ENCODE data around the gene MED12L.

MED12L gene

DNA sequence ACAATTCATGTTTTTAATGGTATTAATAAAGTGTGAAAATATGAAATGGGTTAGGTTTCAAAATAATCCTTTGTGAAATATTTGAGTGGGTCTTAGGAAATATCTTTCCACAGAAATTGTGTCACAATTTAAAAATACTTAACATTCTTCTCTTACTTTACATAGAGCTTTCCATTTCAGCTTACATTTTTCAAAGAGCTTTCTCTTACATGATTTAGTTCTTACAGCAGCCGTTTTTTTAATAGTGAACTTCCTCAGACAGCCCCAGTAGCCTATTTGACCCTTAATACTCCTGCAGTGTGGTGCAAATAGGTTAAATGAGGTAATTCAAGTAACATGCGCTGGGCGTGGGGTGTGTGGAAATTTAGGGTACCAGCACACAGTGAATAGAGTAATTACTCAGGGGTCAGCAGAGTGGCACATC, 277.3 kb downstream of the MED12L start:
- no peak for TF ChIP-seq FOXP2 (optimal IDR thresholded peaks at IDR 0.05; ENCODE audit: borderline replicate concordance, extremely low read depth, extremely low read length, insufficient read depth)
- TF ChIP-seq TAF1 (IDR thresholded peaks at IDR 0.05; ENCODE audit: borderline replicate concordance, insufficient read depth, low read length), result no peak
- TF ChIP-seq, protein P1, sequence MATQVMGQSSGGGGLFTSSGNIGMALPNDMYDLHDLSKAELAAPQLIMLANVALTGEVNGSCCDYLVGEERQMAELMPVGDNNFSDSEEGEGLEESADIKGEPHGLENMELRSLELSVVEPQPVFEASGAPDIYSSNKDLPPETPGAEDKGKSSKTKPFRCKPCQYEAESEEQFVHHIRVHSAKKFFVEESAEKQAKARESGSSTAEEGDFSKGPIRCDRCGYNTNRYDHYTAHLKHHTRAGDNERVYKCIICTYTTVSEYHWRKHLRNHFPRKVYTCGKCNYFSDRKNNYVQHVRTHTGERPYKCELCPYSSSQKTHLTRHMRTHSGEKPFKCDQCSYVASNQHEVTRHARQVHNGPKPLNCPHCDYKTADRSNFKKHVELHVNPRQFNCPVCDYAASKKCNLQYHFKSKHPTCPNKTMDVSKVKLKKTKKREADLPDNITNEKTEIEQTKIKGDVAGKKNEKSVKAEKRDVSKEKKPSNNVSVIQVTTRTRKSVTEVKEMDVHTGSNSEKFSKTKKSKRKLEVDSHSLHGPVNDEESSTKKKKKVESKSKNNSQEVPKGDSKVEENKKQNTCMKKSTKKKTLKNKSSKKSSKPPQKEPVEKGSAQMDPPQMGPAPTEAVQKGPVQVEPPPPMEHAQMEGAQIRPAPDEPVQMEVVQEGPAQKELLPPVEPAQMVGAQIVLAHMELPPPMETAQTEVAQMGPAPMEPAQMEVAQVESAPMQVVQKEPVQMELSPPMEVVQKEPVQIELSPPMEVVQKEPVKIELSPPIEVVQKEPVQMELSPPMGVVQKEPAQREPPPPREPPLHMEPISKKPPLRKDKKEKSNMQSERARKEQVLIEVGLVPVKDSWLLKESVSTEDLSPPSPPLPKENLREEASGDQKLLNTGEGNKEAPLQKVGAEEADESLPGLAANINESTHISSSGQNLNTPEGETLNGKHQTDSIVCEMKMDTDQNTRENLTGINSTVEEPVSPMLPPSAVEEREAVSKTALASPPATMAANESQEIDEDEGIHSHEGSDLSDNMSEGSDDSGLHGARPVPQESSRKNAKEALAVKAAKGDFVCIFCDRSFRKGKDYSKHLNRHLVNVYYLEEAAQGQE (IDR thresholded peaks at IDR 0.05; ENCODE audit: insufficient read depth in 1 of 2, low read depth in 2 of 2, low read length in 2 of 2), result no peak
- TF ChIP-seq POLR2AphosphoS5 (IDR thresholded peaks at IDR 0.05; ENCODE audit: low read depth, low read length), result no peak
- no peak for TF ChIP-seq SIN3A (IDR thresholded peaks at IDR 0.05; ENCODE audit: borderline replicate concordance, insufficient read depth, low read length)

DNA sequence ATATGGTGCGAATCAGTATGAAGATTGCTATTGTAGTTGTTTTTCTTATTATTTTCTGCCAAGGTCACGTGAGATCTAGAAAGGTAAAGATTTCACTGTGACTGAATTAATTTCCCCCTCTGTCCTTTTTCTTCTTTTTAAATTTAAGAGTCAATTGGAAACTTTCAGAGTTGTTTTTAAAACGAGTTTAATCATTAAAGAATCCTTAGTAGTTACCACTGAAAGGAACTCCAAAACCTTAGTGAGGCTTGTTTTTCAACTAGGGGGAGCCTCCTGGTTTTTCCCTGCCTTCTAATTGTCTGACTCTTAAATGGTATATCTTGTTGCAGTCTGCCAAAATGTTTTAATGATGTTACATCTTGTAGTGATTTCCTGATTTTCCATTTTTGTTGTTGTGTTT, 281.5 kb downstream of the MED12L start:
- TF ChIP-seq SIN3A (IDR thresholded peaks at IDR 0.05; ENCODE audit: borderline replicate concordance, insufficient read depth, low read length) (no peak), POLR2AphosphoS5 (IDR thresholded peaks at IDR 0.05; ENCODE audit: low read depth, low read length) (no peak), TAF1 (IDR thresholded peaks at IDR 0.05; ENCODE audit: borderline replicate concordance, insufficient read depth, low read length) (no peak), FOXP2 (optimal IDR thresholded peaks at IDR 0.05; ENCODE audit: borderline replicate concordance, extremely low read depth, extremely low read length, insufficient read depth) (no peak)
- TF ChIP-seq, protein P1 (IDR thresholded peaks at IDR 0.05; ENCODE audit: insufficient read depth in 1 of 2, low read depth in 2 of 2, low read length in 2 of 2), result no peak

- TF ChIP-seq POLR2AphosphoS5 (IDR thresholded peaks at IDR 0.05; ENCODE audit: low read depth, low read length), result no peak
- TF ChIP-seq SIN3A (IDR thresholded peaks at IDR 0.05; ENCODE audit: borderline replicate concordance, insufficient read depth, low read length), result no peak
- TF ChIP-seq FOXP2 (optimal IDR thresholded peaks at IDR 0.05; ENCODE audit: borderline replicate concordance, extremely low read depth, extremely low read length, insufficient read depth), result no peak
- no peak for TF ChIP-seq TAF1 (IDR thresholded peaks at IDR 0.05; ENCODE audit: borderline replicate concordance, insufficient read depth, low read length)
- TF ChIP-seq, protein P1 (IDR thresholded peaks at IDR 0.05; ENCODE audit: insufficient read depth in 1 of 2, low read depth in 2 of 2, low read length in 2 of 2), result no peak
These were observed 282.0 kb downstream of the MED12L start for GRCh38 chr3:151367448-151367847.

DNA sequence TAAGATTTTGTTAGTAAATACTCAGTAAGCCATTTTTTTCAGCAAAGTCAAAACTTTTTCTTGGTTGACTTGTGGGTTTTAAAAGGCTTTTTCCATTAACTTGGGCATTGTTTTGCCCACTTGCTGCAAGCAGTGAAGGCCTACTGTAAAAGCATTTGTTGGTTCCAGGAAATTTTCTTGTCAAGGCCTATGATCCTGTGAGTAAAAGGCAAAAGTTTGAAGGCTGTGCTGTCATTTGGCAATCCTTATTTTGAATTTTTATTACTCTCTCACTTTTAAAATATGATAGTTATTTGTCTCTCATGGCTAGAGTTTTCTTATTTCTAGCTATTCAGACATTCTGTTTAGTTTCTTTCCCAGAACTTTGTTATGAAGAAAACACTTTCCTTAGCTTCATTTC, 286.1 kb downstream of the MED12L start:
- no peak for TF ChIP-seq FOXP2 (optimal IDR thresholded peaks at IDR 0.05; ENCODE audit: borderline replicate concordance, extremely low read depth, extremely low read length, insufficient read depth)
- no peak for TF ChIP-seq POLR2AphosphoS5 (IDR thresholded peaks at IDR 0.05; ENCODE audit: low read depth, low read length)
- TF ChIP-seq, protein P1 (IDR thresholded peaks at IDR 0.05; ENCODE audit: insufficient read depth in 1 of 2, low read depth in 2 of 2, low read length in 2 of 2), result no peak
- TF ChIP-seq TAF1 (IDR thresholded peaks at IDR 0.05; ENCODE audit: borderline replicate concordance, insufficient read depth, low read length), result no peak
